PC-9 (cell line): Measurements from ENCODE around the gene RRAGC.

Experiments used
- EZH2 ChIP-seq: fragments of 200-600 bp; sonication (generic); IDR thresholded peaks from 2 replicates; pipeline ENCODE4 v1.8.0; 2017; ENCODE audit warnings: antibody characterized with exemption, low read depth
- TF ChIP-seq, protein P1 (sequence below): fragments of 200-600 bp; sonication (generic); conservative IDR thresholded peaks from 2 replicates; pipeline ENCODE4 v1.6.1; 2017; ENCODE audit warnings: mixed run types, antibody characterized with exemption, mild to moderate bottlenecking, moderate library complexity

DNA sequence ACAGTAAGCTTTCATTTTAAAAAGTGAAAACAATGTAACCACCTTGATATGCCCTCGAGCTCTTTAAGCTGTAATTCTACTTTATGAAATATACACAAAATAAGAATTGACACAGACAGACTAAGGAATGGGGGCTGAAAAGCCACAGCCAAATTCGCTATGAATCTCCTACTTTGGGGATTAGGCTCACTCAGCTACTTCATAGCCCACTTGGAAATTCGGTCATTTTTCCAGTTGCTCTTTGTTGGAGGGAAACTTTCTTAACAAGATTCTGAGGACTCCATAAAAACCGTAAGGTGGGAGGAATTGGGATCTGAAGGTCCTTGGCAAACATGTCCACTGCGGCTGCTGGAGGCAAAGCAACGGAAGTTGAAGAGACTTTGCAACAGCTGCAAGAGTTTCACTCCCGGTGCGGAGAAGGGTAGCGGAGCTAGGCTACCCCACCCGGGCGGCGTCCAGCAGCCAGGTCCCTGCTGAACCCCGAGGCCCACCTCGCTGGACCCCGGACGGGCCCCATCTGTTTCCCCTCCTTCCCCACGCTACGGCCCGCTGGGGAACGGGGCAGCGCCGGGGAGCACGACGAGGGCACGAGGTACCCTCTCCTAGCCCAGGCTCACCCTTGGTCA is 12.9 kb upstream of the RRAGC start:
- TF ChIP-seq, protein P1, sequence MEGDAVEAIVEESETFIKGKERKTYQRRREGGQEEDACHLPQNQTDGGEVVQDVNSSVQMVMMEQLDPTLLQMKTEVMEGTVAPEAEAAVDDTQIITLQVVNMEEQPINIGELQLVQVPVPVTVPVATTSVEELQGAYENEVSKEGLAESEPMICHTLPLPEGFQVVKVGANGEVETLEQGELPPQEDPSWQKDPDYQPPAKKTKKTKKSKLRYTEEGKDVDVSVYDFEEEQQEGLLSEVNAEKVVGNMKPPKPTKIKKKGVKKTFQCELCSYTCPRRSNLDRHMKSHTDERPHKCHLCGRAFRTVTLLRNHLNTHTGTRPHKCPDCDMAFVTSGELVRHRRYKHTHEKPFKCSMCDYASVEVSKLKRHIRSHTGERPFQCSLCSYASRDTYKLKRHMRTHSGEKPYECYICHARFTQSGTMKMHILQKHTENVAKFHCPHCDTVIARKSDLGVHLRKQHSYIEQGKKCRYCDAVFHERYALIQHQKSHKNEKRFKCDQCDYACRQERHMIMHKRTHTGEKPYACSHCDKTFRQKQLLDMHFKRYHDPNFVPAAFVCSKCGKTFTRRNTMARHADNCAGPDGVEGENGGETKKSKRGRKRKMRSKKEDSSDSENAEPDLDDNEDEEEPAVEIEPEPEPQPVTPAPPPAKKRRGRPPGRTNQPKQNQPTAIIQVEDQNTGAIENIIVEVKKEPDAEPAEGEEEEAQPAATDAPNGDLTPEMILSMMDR, result no peak
- no peak for TF ChIP-seq EZH2
